Stomach (tissue), 9 donors: ENCODE measurements around the gene ATXN7L2. TPM values are rescaled to one million over a fixed set of nuclear protein-coding genes. Genes with fewer than 3 reads are reported as not detected.
"Not testable (repeated sequence)": the region's sequence is repeated elsewhere in the genome, so short reads cannot be mapped to it uniquely, and the experiment has no call there.

Experiments
- DNase-seq, 2 donors: peaks; one replicate each; pipeline versions ENCODE4 v3.0.0 to v3.0.0-alpha.2; 2013 to 2019
- H3K27ac ChIP-seq, 5 donors: fragments of 200-600 bp in 4 of 5; sonication (generic) in 4 of 5; one replicate each; pipeline ENCODE4 v1.5.1; 2013 to 2019; ENCODE audit warnings: mild to moderate bottlenecking in 1 of 5, moderate library complexity in 1 of 5
- H3K27me3 ChIP-seq, 3 donors: fragments of 200-600 bp; sonication (generic); one replicate each; pipeline ENCODE4 v1.5.1; 2017 to 2019; ENCODE audit warnings: mixed run types in 1 of 3
- H3K36me3 ChIP-seq, 4 donors: fragments of 200-600 bp; sonication (generic); 1 replicate in 3 of 4; 2 replicates in 1 of 4; pipeline ENCODE4 v1.5.1; 2016 to 2019
- H3K4me1 ChIP-seq, 4 donors: fragments of 200-600 bp; sonication (generic); one replicate each; pipeline ENCODE4 v1.5.1; 2016 to 2019
- H3K4me3 ChIP-seq, 4 donors: fragments of 200-600 bp; sonication (generic) in 3 of 4; one replicate each; pipeline ENCODE4 v1.5.1; 2016 to 2019; ENCODE audit warnings: mild to moderate bottlenecking in 1 of 4
- H3K9me3 ChIP-seq, 4 donors: fragments of 200-600 bp; sonication (generic); one replicate each; pipeline ENCODE4 v1.5.1; 2016 to 2019
- EP300 ChIP-seq: sonication (generic); formaldehyde crosslinking; IDR thresholded peaks from one replicate; pipeline ENCODE4 v1.6.1; 2017; ENCODE audit warnings: antibody characterized with exemption
- POLR2A ChIP-seq, 4 donors: fragments of 450-650 bp; IDR thresholded peaks; one replicate each; pipeline ENCODE4 v1.6.1; 2016; ENCODE audit warnings: antibody characterized with exemption in 4 of 4, control low read depth in 2 of 4, mild to moderate bottlenecking in 1 of 4, moderate library complexity in 1 of 4
- POLR2AphosphoS5 ChIP-seq, 3 donors: sonication (generic); formaldehyde crosslinking; IDR thresholded peaks; one replicate each; pipeline ENCODE4 v1.6.1; 2016; ENCODE audit warnings: antibody characterized with exemption in 3 of 3
- WGBS, 5 donors: extraction: QIAGEN DNeasy Blood & Tissue Kit in 3 of 5; methylation state at CpG; one replicate each; pipeline versions ENCODE4 v1.1.5 to v1.1.7; 2013 to 2018; 5-methylcytosine and 5-hydroxymethylcytosine counted together
- intact Hi-C: fragments of 100-400 bp; cut with DNase I; formaldehyde crosslinking; loops from one replicate; pipeline ENCODE4 v1.15.1; 2023; ENCODE audit warnings: low total_unique reads
- polyA plus RNA-seq, 3 donors: library from polyadenylated mRNA; stranded (reverse); fragments of 200-250 nt; gene quantifications; one replicate each; pipeline ENCODE4 v1.2.3, GENCODE V29; 2013
- total RNA-seq, 5 donors: library from RNA; depleted of rRNA; stranded (reverse); fragments of >200 nt; gene quantifications; one replicate each; pipeline versions ENCODE4 v1.1.0 to v1.2.3, GENCODE V29; 2014 to 2016
- TF ChIP-seq, protein P1 (sequence below), 7 experiments: fragments of 450-650 bp in 4 of 7; fragments of 200-600 bp in 3 of 7; sonication (generic) in 3 of 7; IDR thresholded peaks; one replicate each; pipeline ENCODE4 v1.5.1; 2016 to 2019; ENCODE audit warnings: antibody characterized with exemption in 7 of 7, control low read depth in 2 of 7, mild to moderate bottlenecking in 1 of 7
- donor health status: healthy with polysubstance abuse.
- donor health status: Bipolar disorder and iron deficiency.
- donor health status: healthy.

The ATXN7L2 gene
- total and polyA plus RNA-seq, 8 donors: 0.29 to 6.3 (median 4.0) TPM; not detected in 1

DNA sequence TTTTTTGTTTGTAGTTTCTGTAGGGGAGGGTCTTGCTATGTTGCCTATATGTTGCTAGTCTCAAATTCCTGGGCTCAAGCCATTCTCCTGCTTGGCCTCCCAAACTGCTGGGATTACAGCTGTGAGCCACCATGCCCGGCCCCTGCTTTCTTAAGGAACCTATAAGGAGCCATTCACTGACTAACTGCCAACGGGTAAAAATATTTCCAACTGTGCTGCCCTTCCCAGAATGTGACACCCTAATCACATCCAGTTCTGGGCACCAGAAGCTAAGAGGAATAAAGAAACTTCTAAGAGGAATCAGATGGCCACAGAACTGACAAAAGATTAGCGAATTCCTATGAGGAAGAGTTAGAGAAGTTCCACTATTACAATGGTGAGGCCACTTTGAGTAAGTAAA is 10.9 kb upstream of the ATXN7L2 start:
- Histone ChIP-seq H3K36me3 (peaks cover 0 to 23% (median 2%) of the 10 kb centered on the region in 4 donors), H3K27ac (no peak overlapping the region), H3K9me3 (no peaks in the 10 kb centered on the region), H3K27me3 (peaks cover 0 to 7% (median 0%) of the 10 kb centered on the region in 3 donors), H3K4me3 (no peak overlapping the region), H3K4me1 (no peaks in the 10 kb centered on the region)
- intact Hi-C loops: no loop called here
- TF ChIP-seq EP300 (no peak), POLR2AphosphoS5 (IDR thresholded peaks at IDR 0.05) (no peak), POLR2A (IDR thresholded peaks at IDR 0.05) (no peak)
- TF ChIP-seq, protein P1, sequence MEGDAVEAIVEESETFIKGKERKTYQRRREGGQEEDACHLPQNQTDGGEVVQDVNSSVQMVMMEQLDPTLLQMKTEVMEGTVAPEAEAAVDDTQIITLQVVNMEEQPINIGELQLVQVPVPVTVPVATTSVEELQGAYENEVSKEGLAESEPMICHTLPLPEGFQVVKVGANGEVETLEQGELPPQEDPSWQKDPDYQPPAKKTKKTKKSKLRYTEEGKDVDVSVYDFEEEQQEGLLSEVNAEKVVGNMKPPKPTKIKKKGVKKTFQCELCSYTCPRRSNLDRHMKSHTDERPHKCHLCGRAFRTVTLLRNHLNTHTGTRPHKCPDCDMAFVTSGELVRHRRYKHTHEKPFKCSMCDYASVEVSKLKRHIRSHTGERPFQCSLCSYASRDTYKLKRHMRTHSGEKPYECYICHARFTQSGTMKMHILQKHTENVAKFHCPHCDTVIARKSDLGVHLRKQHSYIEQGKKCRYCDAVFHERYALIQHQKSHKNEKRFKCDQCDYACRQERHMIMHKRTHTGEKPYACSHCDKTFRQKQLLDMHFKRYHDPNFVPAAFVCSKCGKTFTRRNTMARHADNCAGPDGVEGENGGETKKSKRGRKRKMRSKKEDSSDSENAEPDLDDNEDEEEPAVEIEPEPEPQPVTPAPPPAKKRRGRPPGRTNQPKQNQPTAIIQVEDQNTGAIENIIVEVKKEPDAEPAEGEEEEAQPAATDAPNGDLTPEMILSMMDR (IDR thresholded peaks at IDR 0.05): no peak
- WGBS, 5 donors: 46 to 80% (median 59%) methylated on average over 3 of the region's 3 CpGs
- DNase-seq: no peak

- 80 to 93% (median 88%) methylated on average over 12 of the region's 12 CpGs for WGBS, 5 donors
- DNase-seq, H3K4me3 ChIP-seq, H3K9me3 ChIP-seq, H3K27ac ChIP-seq, intact Hi-C loops, H3K27me3 ChIP-seq, H3K4me1 ChIP-seq: not testable (repeated sequence)
- peaks cover 0 to 26% (median 2%) of the 10 kb centered on the region in 4 donors for H3K36me3 ChIP-seq
These were observed 10.2 kb upstream of the ATXN7L2 start for GRCh38 chr1:109473284-109474057.

DNA sequence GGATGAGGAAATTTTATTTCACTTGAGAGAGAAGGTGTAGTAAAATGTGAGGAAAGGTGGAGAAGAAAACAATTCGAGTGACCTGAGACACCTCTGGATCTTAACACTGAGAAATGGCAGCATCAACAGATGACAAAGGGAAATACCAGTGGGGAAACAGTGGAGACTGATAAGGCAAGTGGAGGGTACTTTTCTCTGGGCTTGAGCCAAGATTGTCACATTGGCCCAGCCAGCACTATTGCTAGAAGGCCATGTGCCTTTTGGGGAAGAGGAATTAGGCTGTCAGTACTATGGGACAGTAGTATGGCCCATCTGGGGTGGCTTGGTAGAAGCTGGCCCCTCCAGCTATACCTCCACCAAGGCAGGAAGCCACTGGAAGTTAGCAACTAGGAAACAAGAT is 9.0 kb upstream of the ATXN7L2 start:
- DNase-seq: no peak
- intact Hi-C loops: no loop called here
- no peaks in the 10 kb centered on the region for H3K9me3 ChIP-seq
- no peak overlapping the region for H3K4me3 ChIP-seq
- 61 to 83% (median 77%) methylated on average over 1 of the region's 1 CpG for WGBS, 5 donors
- H3K27ac ChIP-seq: no peak overlapping the region
- H3K4me1 ChIP-seq: no peaks in the 10 kb centered on the region
- no peak for TF ChIP-seq EP300
- TF ChIP-seq POLR2A (IDR thresholded peaks at IDR 0.05): no peak
- TF ChIP-seq, protein P1 (IDR thresholded peaks at IDR 0.05): no peak
- TF ChIP-seq POLR2AphosphoS5 (IDR thresholded peaks at IDR 0.05): no peak
- peaks cover 0 to 34% (median 2%) of the 10 kb centered on the region in 4 donors for H3K36me3 ChIP-seq
- no peaks in the 10 kb centered on the region for H3K27me3 ChIP-seq

- intact Hi-C loops: no loop called here
- peaks cover 0 to 39% (median 2%) of the 10 kb centered on the region in 4 donors for H3K36me3 ChIP-seq
- 81 to 86% (median 85%) methylated on average over 9 of the region's 9 CpGs for WGBS, 5 donors
- no peaks in the 10 kb centered on the region for H3K4me1 ChIP-seq
- no peaks in the 10 kb centered on the region for H3K27me3 ChIP-seq
- H3K4me3 ChIP-seq: no peak overlapping the region
- no peaks in the 10 kb centered on the region for H3K9me3 ChIP-seq
- no peak overlapping the region for H3K27ac ChIP-seq
- no peak for TF ChIP-seq POLR2AphosphoS5 (IDR thresholded peaks at IDR 0.05)
- TF ChIP-seq, protein P1 (IDR thresholded peaks at IDR 0.05): no peak
- no peak for TF ChIP-seq EP300
- no peak for TF ChIP-seq POLR2A (IDR thresholded peaks at IDR 0.05)
- no peak for DNase-seq
These were observed 8.4 kb upstream of the ATXN7L2 start for GRCh38 chr1:109475261-109475660.

DNA sequence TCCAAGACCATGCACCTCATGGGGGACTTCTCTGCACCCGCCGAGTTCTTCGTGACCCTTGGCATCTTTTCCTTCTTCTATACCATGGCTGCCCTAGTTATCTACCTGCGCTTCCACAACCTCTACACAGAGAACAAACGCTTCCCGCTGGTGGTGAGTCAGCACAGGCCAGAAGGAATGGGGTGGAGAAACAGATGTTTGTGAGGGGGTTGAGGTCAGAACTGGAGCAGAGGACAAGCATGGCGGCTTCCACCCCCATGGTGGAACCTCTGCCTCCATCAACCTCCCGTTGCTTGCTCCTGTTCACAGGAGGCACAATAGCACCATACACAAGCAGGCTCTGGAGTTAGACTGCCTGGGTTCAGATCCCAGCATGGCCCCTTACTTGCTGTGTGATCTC is 6.9 kb upstream of the ATXN7L2 start:
- Histone ChIP-seq H3K9me3 (no peaks in the 10 kb centered on the region), H3K27me3 (no peaks in the 10 kb centered on the region), H3K36me3 (peaks cover 0 to 42% (median 2%) of the 10 kb centered on the region in 4 donors), H3K4me1 (no peaks in the 10 kb centered on the region), H3K27ac (no peak overlapping the region), H3K4me3 (no peak overlapping the region)
- 82 to 86% (median 84%) methylated on average over 8 of the region's 8 CpGs for WGBS, 5 donors
- intact Hi-C loops: no loop called here
- TF ChIP-seq POLR2AphosphoS5 (IDR thresholded peaks at IDR 0.05): no peak
- DNase-seq: no peak
